GM21381 (cell line): ENCODE data around the gene PIAS4.

Experiments
- ATAC-seq: cut with Tn5 transposase; IDR thresholded peaks from one replicate; pipeline ENCODE4 v1.9.1; 2021; ENCODE audit warnings: mild to moderate bottlenecking, moderate library complexity; ENCODE audit not compliant: unreplicated experiment

PIAS4 gene

GRCh38 chr19:3977242-3978143 lies 30.0 kb upstream of the PIAS4 start:
- ATAC-seq, result no peak

GRCh38 chr19:3978145-3978544 lies 29.4 kb upstream of the PIAS4 start:
- ATAC-seq, result no peak

- no peak for ATAC-seq
Measured at GRCh38 chr19:3979289-3979673, 28.3 kb upstream of the PIAS4 start.

- no peak for ATAC-seq
Measured at GRCh38 chr19:3979674-3980352, 27.7 kb upstream of the PIAS4 start.

- ATAC-seq, result no peak
Measured at GRCh38 chr19:3980353-3981251, 26.9 kb upstream of the PIAS4 start.

GRCh38 chr19:3981373-3981735 lies 26.2 kb upstream of the PIAS4 start:
- ATAC-seq, result no peak

- ATAC-seq, result no peak
Measured at GRCh38 chr19:3981736-3982681, 25.5 kb upstream of the PIAS4 start.

- ATAC-seq, result no peak
Measured at GRCh38 chr19:3982701-3983541, 24.6 kb upstream of the PIAS4 start.

GRCh38 chr19:3983542-3983914 lies 24.0 kb upstream of the PIAS4 start:
- ATAC-seq, result no peak

- no peak for ATAC-seq
Measured at GRCh38 chr19:3983936-3984583, 23.5 kb upstream of the PIAS4 start.

- ATAC-seq, result no peak
Measured at GRCh38 chr19:3984584-3984907, 23.0 kb upstream of the PIAS4 start.

GRCh38 chr19:3984908-3985642 lies 22.5 kb upstream of the PIAS4 start, which contains the start of gene EEF2:
TSS of gene EEF2 (minus strand) at chr19:3985463. CDS start at chr19:3985380, 83 bp downstream.
- peak; percentile 57 for ATAC-seq

- ATAC-seq, result no peak
Measured at GRCh38 chr19:3985643-3986259, 21.8 kb upstream of the PIAS4 start.

GRCh38 chr19:3986260-3987041 lies 21.1 kb upstream of the PIAS4 start:
- no peak for ATAC-seq

GRCh38 chr19:3987619-3988371 lies 19.7 kb upstream of the PIAS4 start:
- ATAC-seq, result no peak

- no peak for ATAC-seq
Measured at GRCh38 chr19:3990815-3991117, 16.8 kb upstream of the PIAS4 start.
